Ishikawa (cell line): ENCODE data around the gene CDH23.

Experiments
- CEBPB ChIP-seq: IDR thresholded peaks from 2 replicates; pipeline ENCODE4 v1.6.1; 2012
- CREB1 ChIP-seq: IDR thresholded peaks from 2 replicates; pipeline ENCODE4 v1.6.1; 2012; ENCODE audit warnings: low read depth
- EGR1 ChIP-seq: IDR thresholded peaks from 2 replicates; pipeline ENCODE4 v1.6.1; 2012
- EP300 ChIP-seq: IDR thresholded peaks from 2 replicates; pipeline ENCODE4 v1.6.1; 2012; ENCODE audit warnings: borderline replicate concordance
- FOXM1 ChIP-seq: IDR thresholded peaks from 2 replicates; pipeline ENCODE4 v1.6.1; 2012; ENCODE audit warnings: low read depth, borderline replicate concordance
- NFIC ChIP-seq: IDR thresholded peaks from 2 replicates; pipeline ENCODE4 v1.6.1; 2012
- RAD21 ChIP-seq: IDR thresholded peaks from 2 replicates; pipeline ENCODE4 v1.6.1; 2012; ENCODE audit warnings: low read depth
- TAF1 ChIP-seq: IDR thresholded peaks from 2 replicates; pipeline ENCODE4 v1.6.1; 2012; ENCODE audit warnings: low read depth, mild to moderate bottlenecking
- TCF12 ChIP-seq: IDR thresholded peaks from 2 replicates; pipeline ENCODE4 v1.6.1; 2012; ENCODE audit warnings: low read depth
- TEAD4 ChIP-seq: IDR thresholded peaks from 2 replicates; pipeline ENCODE4 v1.6.1; 2012
- YY1 ChIP-seq: IDR thresholded peaks from 2 replicates; pipeline ENCODE4 v1.6.1; 2012; ENCODE audit warnings: low read depth
- ZBTB7A ChIP-seq: IDR thresholded peaks from 2 replicates; pipeline ENCODE4 v1.6.1; 2012; ENCODE audit warnings: low read depth
- TF ChIP-seq, protein P1 (sequence below): IDR thresholded peaks from 2 replicates; pipeline ENCODE4 v1.6.1; 2012
- TF ChIP-seq, protein P2 (sequence below): IDR thresholded peaks from 2 replicates; pipeline ENCODE4 v1.6.1; 2012; ENCODE audit warnings: low read depth, mild to moderate bottlenecking
- TF ChIP-seq, protein P3 (sequence below): IDR thresholded peaks from 2 replicates; pipeline ENCODE4 v1.6.1; 2012

Gene CDH23

DNA sequence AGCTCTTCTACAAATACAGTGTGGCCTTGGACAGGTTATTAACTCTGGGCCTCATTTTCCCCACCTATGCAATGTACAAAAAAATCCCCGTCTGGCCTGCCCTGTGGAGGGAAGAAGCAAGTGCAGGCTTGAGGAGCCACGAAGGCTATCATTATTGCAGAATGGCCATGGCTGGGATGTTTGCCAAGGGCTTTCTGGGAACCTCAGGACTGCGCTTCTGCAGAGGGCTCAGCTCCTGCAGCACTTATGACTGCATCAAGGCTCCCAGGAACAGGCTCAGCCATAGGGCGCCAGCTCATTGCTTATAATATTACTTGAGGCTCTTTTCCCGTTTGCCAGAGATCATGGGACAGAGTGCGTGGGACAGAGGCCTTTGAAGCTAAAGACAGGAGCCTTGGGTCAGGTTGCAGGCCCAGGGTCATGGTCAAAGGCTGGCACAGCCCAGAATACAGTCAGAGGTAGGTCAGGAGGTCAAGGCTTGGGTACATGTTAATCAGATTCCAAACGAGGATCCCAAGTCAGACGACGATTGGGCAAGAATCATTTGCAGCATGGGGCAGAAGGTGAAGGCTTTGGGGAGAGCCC is 343.4 kb downstream of the CDH23 start:
- TF ChIP-seq ZBTB7A: no peak
- no peak for TF ChIP-seq YY1
- TF ChIP-seq FOXM1: no peak
- TF ChIP-seq CEBPB: no peak
- TF ChIP-seq, protein P1, sequence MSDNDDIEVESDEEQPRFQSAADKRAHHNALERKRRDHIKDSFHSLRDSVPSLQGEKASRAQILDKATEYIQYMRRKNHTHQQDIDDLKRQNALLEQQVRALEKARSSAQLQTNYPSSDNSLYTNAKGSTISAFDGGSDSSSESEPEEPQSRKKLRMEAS: no peak
- no peak for TF ChIP-seq EGR1
- TF ChIP-seq, protein P2, sequence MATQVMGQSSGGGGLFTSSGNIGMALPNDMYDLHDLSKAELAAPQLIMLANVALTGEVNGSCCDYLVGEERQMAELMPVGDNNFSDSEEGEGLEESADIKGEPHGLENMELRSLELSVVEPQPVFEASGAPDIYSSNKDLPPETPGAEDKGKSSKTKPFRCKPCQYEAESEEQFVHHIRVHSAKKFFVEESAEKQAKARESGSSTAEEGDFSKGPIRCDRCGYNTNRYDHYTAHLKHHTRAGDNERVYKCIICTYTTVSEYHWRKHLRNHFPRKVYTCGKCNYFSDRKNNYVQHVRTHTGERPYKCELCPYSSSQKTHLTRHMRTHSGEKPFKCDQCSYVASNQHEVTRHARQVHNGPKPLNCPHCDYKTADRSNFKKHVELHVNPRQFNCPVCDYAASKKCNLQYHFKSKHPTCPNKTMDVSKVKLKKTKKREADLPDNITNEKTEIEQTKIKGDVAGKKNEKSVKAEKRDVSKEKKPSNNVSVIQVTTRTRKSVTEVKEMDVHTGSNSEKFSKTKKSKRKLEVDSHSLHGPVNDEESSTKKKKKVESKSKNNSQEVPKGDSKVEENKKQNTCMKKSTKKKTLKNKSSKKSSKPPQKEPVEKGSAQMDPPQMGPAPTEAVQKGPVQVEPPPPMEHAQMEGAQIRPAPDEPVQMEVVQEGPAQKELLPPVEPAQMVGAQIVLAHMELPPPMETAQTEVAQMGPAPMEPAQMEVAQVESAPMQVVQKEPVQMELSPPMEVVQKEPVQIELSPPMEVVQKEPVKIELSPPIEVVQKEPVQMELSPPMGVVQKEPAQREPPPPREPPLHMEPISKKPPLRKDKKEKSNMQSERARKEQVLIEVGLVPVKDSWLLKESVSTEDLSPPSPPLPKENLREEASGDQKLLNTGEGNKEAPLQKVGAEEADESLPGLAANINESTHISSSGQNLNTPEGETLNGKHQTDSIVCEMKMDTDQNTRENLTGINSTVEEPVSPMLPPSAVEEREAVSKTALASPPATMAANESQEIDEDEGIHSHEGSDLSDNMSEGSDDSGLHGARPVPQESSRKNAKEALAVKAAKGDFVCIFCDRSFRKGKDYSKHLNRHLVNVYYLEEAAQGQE: no peak
- TF ChIP-seq TEAD4: no peak
- TF ChIP-seq NFIC: no peak
- no peak for TF ChIP-seq EP300
- TF ChIP-seq CREB1: no peak
- TF ChIP-seq TCF12: no peak
- no peak for TF ChIP-seq RAD21
- TF ChIP-seq, protein P3, sequence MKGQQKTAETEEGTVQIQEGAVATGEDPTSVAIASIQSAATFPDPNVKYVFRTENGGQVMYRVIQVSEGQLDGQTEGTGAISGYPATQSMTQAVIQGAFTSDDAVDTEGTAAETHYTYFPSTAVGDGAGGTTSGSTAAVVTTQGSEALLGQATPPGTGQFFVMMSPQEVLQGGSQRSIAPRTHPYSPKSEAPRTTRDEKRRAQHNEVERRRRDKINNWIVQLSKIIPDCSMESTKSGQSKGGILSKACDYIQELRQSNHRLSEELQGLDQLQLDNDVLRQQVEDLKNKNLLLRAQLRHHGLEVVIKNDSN: no peak
- TF ChIP-seq TAF1: no peak

DNA sequence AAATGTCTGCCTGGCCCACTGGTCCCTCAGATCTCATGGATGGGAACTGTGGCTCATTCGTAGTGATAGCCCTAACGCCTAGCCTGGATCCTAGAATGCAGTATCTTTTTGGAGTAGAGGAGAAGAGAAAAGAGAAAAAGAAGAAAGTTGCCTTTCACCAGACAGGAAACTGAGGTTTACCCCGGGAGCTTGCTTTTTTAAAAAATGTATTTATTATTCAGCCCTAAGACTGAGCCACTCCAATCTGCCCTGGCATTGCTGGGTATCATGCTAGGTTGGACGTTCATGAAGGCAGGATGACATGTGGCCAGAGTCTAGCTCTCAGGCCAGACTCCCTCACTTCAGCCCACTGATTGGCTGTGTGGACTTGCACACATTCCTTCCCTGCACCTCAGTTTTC is 344.3 kb downstream of the CDH23 start:
- TF ChIP-seq, protein P3: no peak
- TF ChIP-seq RAD21 (no peak), ZBTB7A (no peak), TAF1 (no peak), CREB1 (no peak), EGR1 (no peak), NFIC (no peak), YY1 (no peak), TCF12 (no peak), FOXM1 (no peak), EP300 (no peak), TEAD4 (no peak)
- TF ChIP-seq, protein P2: no peak
- TF ChIP-seq, protein P1: no peak

DNA sequence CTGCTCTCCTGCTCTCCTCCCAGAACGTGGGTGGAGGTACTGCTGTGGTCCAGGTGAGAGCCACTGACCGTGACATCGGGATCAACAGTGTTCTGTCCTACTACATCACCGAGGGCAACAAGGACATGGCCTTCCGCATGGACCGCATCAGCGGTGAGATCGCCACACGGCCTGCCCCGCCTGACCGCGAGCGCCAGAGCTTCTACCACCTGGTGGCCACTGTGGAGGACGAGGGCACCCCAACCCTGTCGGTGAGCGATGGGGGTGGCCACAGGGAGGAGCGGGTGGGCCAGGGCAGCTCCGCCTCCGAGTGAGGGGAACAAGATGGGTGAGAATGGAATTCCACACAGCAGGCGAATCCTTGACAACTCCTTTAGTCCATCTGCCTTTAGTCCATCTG is 345.0 kb downstream of the CDH23 start:
- TF ChIP-seq, protein P3: no peak
- no peak for TF ChIP-seq TAF1

DNA sequence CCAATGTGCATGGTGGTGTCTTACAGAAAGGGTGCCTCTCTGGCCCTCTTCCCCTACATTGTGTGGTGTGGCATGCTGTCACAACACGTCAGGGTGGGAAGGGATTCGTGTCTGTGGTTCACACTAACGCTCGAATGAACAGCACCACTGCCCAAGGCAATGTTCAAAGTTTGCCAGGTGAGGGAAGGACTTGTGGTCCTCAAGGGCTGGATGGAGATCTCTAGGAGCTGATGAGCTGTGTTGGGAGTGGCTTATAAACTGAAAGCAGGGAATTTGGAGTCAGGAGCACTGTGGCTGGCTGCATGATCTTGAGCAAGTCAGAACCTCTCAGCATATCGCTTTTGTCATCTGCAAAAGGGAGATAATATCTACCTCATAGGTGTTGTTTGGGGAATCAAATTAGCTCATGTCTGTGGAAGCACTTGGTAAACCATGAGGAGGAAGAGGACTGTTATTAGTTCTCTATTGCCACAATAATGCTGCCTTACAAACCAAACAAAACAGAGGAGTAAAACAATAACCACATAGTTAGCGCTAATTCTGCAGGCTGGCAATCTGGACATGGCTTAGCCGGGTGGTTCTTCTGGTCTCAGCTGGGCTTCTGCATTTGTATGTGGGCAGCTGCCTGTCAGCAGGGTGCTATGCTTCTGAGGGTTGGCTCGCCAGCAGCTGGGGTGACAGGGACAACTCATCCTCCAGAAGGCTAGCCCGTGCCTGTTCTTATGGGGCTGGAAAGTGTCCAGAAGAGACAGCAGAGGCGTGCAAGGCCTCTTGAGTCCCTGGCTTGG is 345.8 kb downstream of the CDH23 start:
- TF ChIP-seq TCF12 (no peak), TAF1 (no peak), CEBPB (no peak), NFIC (no peak), CREB1 (no peak), FOXM1 (no peak), EP300 (no peak), ZBTB7A (no peak), EGR1 (no peak), YY1 (no peak), RAD21 (no peak), TEAD4 (no peak)
- TF ChIP-seq, protein P2: no peak
- TF ChIP-seq, protein P3: no peak
- TF ChIP-seq, protein P1: no peak
